ENCODE data around the gene IFI27. TPM values are rescaled to one million over a fixed set of nuclear protein-coding genes. Genes with fewer than 3 reads are reported as not detected.
"Not testable (repeated sequence)": the region's sequence is repeated elsewhere in the genome, so short reads cannot be mapped to it uniquely, and the experiment has no call there.

IFI27 gene
- polyA plus RNA-seq (2011; rRNA removed): 4.1 and 6.5 TPM in 2 replicates
- polyA minus RNA-seq (2011; rRNA and poly(A)+ RNA removed): 2.1 and 2.7 TPM in 2 replicates

DNA sequence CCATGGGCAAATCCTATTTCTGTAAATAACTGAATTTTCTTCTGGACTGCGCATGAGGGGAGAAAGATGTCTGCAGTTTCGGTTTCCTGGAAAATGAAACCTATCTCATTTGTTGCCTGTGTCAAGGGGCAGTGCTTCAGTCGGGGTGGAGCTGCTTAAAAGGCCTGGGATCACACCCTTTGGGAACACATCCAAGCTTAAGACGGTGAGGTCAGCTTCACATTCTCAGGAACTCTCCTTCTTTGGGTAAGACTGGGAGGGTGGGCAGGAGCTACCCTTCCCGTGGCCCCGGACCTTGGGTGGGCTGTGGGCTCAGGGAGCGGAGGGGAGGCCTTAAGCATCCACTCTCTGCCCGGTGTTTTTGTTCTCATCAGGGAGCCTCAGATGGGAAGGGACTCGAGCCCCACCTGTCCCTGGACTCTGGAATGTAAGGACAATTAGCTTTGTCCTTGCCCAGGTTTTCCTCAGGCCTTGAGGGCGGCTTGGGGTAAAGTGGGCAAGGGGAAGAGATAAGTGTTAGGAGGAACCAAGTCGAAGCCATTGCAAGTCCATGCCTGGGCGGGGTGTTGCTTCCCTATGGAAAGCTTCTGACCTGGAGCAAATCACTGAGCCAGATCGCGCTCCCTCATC is at the start of gene IFI27:
Gene IFI27 (plus strand): TSS at position 185 of the 630 bp plus-strand sequence.
- CTCF ChIA-PET: interaction anchor here (0.8 to 1.2 kb wide), 2 partner anchors 11 to 26 kb away, joined by 3 read pairs; no protein-coding TSS in a partner anchor
- no peaks in the 10 kb centered on the region for H3K27me3 ChIP-seq (ENCODE audit: control insufficient read depth, insufficient read depth, low read length)
- POLR2A ChIA-PET: no interaction called here
- no peak for DNase-seq (ENCODE audit: low read depth)
- TF ChIP-seq, protein P1, sequence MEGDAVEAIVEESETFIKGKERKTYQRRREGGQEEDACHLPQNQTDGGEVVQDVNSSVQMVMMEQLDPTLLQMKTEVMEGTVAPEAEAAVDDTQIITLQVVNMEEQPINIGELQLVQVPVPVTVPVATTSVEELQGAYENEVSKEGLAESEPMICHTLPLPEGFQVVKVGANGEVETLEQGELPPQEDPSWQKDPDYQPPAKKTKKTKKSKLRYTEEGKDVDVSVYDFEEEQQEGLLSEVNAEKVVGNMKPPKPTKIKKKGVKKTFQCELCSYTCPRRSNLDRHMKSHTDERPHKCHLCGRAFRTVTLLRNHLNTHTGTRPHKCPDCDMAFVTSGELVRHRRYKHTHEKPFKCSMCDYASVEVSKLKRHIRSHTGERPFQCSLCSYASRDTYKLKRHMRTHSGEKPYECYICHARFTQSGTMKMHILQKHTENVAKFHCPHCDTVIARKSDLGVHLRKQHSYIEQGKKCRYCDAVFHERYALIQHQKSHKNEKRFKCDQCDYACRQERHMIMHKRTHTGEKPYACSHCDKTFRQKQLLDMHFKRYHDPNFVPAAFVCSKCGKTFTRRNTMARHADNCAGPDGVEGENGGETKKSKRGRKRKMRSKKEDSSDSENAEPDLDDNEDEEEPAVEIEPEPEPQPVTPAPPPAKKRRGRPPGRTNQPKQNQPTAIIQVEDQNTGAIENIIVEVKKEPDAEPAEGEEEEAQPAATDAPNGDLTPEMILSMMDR (IDR thresholded peaks at IDR 0.05; ENCODE audit: insufficient read depth, low read depth, low read length): no peak
- H3K4me3 ChIP-seq (ENCODE audit: low read depth, low read length): no peak within 1 kb of the TSS
- no peaks in the 10 kb centered on the region for H3K36me3 ChIP-seq (ENCODE audit: control insufficient read depth, insufficient read depth, low read length)

- no peak for DNase-seq (ENCODE audit: low read depth)
- Histone ChIP-seq H3K4me3 (ENCODE audit: low read depth, low read length) (no peak overlapping the region), H3K36me3 (ENCODE audit: control insufficient read depth, insufficient read depth, low read length) (peaks cover 18% of the 10 kb centered on the region), H3K27me3 (ENCODE audit: control insufficient read depth, insufficient read depth, low read length) (no peaks in the 10 kb centered on the region)
- ChIA-PET POLR2A (no interaction called here), CTCF (interaction anchor here (2.3 to 3.1 kb wide), 2 partner anchors 26 to 74 kb away, joined by 11 to 13 read pairs; no protein-coding TSS in a partner anchor)
- TF ChIP-seq, protein P1 (IDR thresholded peaks at IDR 0.05; ENCODE audit: insufficient read depth, low read depth, low read length): no peak
These were observed 48.1 kb upstream of the IFI27 start for GRCh38 chr14:94062344-94062940.

GRCh38 chr14:94066089-94066676 is 44.4 kb upstream of the IFI27 start:
- Histone ChIP-seq H3K27me3 (ENCODE audit: control insufficient read depth, insufficient read depth, low read length) (no peaks in the 10 kb centered on the region), H3K36me3 (ENCODE audit: control insufficient read depth, insufficient read depth, low read length) (peaks cover 3% of the 10 kb centered on the region), H3K4me3 (ENCODE audit: low read depth, low read length) (no peak overlapping the region)
- ChIA-PET CTCF (interaction anchor here (0.6 to 2.2 kb wide), 6 partner anchors 8 to 71 kb away, joined by 3 to 6 read pairs (median 4); no protein-coding TSS in a partner anchor), POLR2A (no interaction called here)
- no peak for DNase-seq (ENCODE audit: low read depth)
- TF ChIP-seq, protein P1 (IDR thresholded peaks at IDR 0.05; ENCODE audit: insufficient read depth, low read depth, low read length): no peak

GRCh38 chr14:94072076-94072475 is 38.5 kb upstream of the IFI27 start:
- CTCF ChIA-PET; H3K36me3 ChIP-seq (ENCODE audit: control insufficient read depth, insufficient read depth, low read length); H3K4me3 ChIP-seq (ENCODE audit: low read depth, low read length); H3K27me3 ChIP-seq (ENCODE audit: control insufficient read depth, insufficient read depth, low read length); DNase-seq (ENCODE audit: low read depth); POLR2A ChIA-PET: not testable (repeated sequence)

GRCh38 chr14:94074534-94074933 is 36.0 kb upstream of the IFI27 start:
- no peak overlapping the region for H3K4me3 ChIP-seq (ENCODE audit: low read depth, low read length)
- CTCF ChIA-PET: interaction anchor here (1.1 kb wide), 1 partner anchor 62 kb away, joined by 3 read pairs; no protein-coding TSS in a partner anchor
- peaks cover 2% of the 10 kb centered on the region for H3K36me3 ChIP-seq (ENCODE audit: control insufficient read depth, insufficient read depth, low read length)
- no peak for DNase-seq (ENCODE audit: low read depth)
- no peaks in the 10 kb centered on the region for H3K27me3 ChIP-seq (ENCODE audit: control insufficient read depth, insufficient read depth, low read length)
- TF ChIP-seq, protein P1 (IDR thresholded peaks at IDR 0.05; ENCODE audit: insufficient read depth, low read depth, low read length): no peak
- POLR2A ChIA-PET: no interaction called here
